GM10266 (cell line): Measurements from ENCODE around the gene NDUFAF3.

Experiments
- DNase-seq: peaks from one replicate; pipeline ENCODE4 v3.0.0; 2012; ENCODE audit errors: extremely low spot score
- TF ChIP-seq, protein P1 (sequence below): IDR thresholded peaks from 2 replicates; pipeline ENCODE4 v1.5.1; 2012; ENCODE audit warnings: mild to moderate bottlenecking, low read depth; ENCODE audit not compliant: control insufficient read depth, insufficient read depth; ENCODE audit errors: missing control alignments

NDUFAF3 gene

DNA sequence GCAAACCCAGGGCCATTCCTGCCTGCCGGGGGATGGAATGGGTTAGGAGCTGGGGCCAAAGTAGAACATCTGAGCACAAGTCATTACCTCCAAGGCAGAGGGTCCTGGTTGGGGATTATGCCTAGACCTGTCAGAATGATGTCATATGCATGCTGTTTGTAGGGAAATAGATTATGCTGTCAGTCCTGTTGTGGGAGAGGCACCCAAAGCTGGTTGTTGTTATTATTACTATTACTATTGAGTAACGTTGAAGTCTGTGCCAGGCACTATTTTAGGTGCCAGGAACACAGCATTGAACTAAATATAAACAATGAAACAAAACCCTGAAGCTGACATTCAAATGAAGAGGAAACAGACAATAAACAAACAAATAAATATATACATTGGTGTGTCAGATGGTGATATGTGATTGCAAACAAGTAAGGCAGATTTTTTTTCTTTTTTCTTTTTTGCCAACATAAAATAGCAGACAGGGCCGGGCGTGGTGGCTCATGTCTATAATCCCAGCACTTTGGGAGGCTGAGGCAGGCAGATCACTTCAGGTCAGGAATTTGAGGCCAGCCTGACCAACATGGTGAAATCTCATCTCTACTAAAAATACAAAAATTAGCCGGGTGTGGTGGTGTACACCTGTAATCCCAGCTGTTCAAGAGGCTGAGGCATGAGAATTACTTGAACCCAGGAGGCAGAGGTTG is 29.9 kb upstream of the NDUFAF3 start:
- TF ChIP-seq, protein P1, sequence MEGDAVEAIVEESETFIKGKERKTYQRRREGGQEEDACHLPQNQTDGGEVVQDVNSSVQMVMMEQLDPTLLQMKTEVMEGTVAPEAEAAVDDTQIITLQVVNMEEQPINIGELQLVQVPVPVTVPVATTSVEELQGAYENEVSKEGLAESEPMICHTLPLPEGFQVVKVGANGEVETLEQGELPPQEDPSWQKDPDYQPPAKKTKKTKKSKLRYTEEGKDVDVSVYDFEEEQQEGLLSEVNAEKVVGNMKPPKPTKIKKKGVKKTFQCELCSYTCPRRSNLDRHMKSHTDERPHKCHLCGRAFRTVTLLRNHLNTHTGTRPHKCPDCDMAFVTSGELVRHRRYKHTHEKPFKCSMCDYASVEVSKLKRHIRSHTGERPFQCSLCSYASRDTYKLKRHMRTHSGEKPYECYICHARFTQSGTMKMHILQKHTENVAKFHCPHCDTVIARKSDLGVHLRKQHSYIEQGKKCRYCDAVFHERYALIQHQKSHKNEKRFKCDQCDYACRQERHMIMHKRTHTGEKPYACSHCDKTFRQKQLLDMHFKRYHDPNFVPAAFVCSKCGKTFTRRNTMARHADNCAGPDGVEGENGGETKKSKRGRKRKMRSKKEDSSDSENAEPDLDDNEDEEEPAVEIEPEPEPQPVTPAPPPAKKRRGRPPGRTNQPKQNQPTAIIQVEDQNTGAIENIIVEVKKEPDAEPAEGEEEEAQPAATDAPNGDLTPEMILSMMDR = no peak
- DNase-seq = no peak

- TF ChIP-seq, protein P1 = no peak
- DNase-seq = no peak
Measured at GRCh38 chr3:48993834-48994233, 28.1 kb upstream of the NDUFAF3 start.

GRCh38 chr3:48996640-48997039 is 25.3 kb upstream of the NDUFAF3 start:
- no peak for DNase-seq
- TF ChIP-seq, protein P1 = no peak

DNA sequence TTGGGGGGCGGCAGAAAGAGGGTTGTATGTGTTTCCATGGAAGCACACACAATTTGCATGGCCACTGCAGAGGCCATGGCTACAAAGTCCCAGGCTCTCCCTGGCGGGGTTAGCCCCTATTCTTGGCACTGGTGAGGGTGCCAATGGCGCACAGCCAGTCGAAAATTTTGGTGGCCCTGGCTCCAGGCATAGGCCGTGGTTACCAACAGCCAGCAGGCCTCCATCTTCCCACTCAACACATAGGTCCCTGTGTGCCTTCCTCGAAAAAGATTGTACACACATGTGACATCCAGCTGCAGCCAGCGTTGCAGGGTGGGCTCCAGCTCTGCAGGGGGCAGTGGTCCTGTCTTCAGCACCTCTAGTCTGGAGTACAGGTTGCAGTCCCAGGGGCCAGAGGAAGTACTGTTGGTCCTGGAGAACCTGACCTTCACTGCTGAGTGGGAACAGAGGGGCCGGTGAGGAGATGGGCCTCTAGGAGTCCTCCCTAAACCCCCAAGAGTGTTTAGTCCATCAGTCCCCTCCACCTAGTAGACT is 24.8 kb upstream of the NDUFAF3 start:
- no peak for DNase-seq
- TF ChIP-seq, protein P1 = no peak

DNA sequence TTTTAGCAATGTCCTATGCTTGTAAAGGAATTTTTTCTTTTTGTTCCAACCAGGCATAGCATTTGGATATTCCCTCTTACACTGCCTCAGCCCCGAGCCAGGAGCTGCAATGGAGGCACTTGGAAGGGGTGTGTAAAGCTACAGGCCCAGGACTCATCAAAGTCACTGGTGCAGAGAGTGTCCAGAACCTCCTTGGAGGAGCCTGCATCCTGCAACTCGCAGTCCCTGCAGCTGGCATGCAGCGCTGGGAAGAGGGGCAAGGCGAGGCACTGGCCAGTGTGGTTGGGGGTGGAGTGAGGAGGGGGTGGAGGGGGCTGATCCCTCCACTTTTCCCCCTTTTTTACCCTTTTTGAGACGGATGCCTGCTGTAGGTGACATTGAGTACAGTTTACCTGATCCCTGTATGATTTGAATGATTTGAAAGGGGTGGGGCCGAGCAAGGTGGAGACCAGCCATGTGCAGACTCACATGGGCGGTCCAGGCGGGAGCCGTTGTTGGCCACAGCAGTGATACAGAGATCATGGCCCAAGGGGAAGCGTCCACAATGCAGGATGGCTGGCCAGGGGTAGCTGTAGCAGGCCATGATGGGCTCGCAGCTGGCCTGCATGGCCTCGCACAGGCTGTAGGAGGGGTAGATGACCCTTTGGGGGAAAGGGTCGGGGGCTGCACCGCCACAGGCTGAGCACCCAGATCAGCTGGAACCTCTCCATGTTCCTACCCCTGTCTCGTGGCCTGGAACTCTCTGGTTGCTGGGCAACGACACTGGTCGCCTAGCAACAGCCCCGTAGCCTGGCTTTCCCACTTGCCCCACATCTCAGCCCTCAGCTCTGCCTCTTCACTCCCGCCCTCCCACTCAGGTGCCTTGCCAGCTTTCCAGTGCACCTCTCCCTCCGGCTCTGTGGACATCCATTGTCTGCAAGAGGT is 23.9 kb upstream of the NDUFAF3 start:
- TF ChIP-seq, protein P1 = no peak
- no peak for DNase-seq

DNA sequence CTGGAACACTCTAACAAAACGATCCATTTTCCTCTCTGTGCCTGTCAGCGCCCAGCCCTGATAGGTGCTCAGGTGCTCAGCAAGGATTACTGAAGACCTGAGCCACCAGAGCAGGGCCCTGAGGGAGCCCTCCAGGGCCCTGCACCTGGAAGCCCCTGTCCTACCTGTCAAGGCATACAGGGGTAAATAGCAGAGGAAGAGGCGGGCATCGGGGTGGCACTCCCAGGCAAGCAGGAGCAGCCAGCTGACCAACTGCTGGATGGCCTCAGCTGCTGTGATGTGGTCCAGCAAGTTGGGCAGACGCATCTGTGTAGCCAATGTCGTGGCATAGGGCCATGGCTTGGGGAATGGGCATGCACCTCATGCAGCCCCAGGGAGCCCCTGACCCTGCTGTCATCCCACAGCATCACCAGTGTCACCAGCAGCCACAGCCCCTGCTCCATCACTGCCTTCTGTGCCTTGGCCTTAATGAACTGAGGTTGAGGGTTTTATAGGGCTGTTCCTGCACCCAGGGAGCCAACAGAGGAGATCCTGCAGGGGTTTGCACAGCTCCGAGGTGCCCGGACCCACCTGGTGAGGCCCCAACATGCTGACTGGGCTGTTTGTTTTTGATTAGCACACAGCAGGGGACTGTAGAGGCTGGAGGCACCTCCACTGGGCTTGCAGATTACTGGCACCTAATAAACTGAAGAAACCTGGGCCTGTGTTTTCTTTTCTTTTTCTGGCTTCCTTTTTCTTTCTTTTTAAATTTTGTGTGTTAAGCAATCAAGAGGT is 22.6 kb upstream of the NDUFAF3 start:
- TF ChIP-seq, protein P1 = no peak
- no peak for DNase-seq
